ENCODE results near the gene METTL1.
"Not testable (repeated sequence)": the region's sequence is repeated elsewhere in the genome, so short reads cannot be mapped to it uniquely, and the experiment has no call there.

The METTL1 gene

GRCh38 chr12:57724003-57724935 is 47.6 kb downstream of the METTL1 start:
- no peak for DNase-seq (ENCODE audit: low read depth in 2 of 2)

DNA sequence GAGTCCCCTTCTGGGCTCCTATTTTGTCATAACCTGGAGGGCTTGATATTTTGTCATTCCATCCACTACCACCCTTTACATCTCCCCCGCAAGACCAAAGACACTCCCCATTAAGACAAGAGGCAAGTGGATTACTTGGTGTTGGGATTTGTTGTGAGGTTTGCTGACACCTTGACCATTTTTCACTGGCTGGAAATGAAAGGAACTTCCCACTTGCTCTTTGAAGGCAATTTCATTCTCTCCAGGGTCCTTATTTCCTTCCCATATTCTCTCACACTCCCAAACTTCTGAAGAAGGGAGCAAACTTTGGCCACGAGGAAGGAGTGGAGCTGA is 48.3 kb downstream of the METTL1 start:
- DNase-seq (ENCODE audit: low read depth in 2 of 2): no peak

- no peak for DNase-seq (ENCODE audit: low read depth in 2 of 2)
These were observed 48.9 kb downstream of the METTL1 start for GRCh38 chr12:57722716-57723629.

- DNase-seq (ENCODE audit: low read depth in 2 of 2): not testable (repeated sequence)
These were observed 49.9 kb downstream of the METTL1 start for GRCh38 chr12:57721846-57722608.

DNA sequence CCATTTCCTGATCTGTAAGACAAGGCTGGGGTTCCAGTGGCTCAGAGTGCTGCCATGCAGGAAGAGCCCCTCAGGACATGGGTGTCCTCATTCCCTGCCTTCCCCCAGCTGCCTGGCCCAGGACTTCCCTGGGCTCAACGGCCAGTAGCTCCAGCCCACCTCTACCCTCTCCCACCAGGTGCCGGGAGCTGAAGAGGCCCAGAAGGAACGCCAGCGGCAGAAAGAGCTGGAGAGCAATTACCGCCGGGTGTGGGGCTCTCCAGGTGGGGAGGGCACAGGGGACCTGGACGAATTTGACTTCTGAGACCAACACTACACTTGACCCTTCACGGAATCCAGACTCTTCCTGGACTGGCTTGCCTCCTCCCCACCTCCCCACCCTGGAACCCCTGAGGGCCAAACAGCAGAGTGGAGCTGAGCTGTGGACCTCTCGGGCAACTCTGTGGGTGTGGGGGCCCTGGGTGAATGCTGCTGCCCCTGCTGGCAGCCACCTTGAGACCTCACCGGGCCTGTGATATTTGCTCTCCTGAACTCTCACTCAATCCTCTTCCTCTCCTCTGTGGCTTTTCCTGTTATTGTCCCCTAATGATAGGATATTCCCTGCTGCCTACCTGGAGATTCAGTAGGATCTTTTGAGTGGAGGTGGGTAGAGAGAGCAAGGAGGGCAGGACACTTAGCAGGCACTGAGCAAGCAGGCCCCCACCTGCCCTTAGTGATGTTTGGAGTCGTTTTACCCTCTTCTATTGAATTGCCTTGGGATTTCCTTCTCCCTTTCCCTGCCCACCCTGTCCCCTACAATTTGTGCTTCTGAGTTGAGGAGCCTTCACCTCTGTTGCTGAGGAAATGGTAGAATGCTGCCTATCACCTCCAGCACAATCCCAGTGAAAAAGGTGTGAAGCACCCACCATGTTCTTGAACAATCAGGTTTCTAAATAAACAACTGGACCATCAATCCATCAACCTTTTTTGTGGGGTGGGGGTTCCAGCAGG is 51.0 kb downstream of the METTL1 start:
- no peak for DNase-seq (ENCODE audit: low read depth in 2 of 2)

DNA sequence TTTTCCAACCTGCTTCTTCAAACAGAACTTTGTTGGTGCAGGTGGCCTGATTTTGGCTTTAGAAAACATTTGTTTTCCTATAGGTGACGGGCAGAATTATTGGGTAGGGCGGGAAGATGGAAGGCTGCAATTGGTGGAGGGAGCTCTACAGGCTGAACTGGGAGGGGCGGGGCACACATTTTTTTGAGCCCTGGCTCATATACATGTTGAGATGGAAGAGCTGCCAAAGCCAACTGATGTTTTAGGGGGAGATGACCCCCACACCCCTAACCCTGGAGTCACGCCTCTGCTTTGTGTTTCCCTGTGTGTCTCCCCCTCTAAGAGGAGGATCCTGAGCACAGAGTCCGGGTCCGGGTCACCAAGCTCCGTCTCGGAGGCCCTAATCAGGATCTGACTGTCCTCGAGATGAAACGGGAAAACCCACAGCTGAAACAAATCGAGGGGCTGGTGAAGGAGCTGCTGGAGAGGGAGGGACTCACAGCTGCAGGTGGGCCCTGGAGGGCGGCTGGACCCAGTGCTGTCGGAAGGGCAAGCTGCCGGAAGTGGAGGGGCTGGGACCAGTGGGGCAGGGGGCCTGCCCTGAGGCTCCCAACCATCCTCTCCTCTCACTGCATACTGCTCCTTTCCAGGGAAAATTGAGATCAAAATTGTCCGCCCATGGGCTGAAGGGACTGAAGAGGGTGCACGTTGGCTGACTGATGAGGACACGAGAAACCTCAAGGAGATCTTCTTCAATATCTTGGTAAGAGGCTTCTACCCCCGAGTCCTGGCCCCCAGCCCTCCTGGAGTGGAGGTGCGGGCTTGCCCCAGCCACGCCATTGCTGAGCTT is 51.9 kb downstream of the METTL1 start:
- no peak for DNase-seq (ENCODE audit: low read depth in 2 of 2)

DNA sequence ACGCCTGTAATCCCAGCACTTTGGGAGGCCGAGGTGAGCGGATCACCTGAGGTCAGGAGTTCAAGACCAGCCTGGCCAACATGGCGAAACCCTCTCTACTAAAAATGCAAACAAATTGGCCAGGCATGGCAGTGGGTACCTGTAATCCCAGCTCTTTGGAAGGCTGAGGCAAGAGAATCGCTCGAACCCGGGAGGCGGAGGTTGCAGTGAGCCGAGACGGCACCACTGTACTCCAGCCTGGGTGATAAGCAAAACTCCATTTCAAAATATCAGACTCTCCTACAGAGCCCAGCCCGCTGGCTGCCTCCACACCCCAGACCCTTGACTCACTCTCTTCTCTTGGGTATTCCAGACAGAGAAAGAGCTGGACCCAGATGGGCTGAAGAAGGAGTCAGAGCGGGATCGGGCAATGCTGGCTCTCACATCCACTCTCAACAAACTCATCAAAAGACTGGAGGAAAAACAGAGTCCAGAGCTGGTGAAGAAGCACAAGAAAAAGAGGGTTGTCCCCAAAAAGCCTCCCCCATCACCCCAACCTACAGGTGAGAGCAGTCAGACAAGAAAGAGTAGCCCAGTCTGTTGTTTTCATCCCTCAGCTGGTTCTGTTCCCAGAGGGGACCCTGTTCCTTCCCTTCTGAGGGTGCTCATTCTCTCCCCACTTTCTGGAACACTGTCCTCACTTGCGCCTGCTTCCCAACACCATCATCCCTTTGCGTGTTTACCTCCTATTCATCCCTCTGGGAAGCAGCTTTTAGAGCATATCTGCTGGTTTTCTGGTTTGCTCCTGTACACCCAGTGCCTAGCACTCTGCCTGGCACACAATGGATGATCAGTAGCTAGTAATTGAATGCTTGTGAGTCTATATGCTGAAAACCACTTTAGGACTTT is 53.0 kb downstream of the METTL1 start:
- DNase-seq (ENCODE audit: low read depth in 2 of 2): no peak
